HuH-7.5 (cell line): ENCODE measurements around the gene SCAMP3.
"Not testable (repeated sequence)": the region's sequence is repeated elsewhere in the genome, so short reads cannot be mapped to it uniquely, and the experiment has no call there.

Experiments
- DNase-seq: peaks from one replicate; pipeline ENCODE4 v3.0.0; 2011; ENCODE audit warnings: low spot score

The SCAMP3 gene

DNA sequence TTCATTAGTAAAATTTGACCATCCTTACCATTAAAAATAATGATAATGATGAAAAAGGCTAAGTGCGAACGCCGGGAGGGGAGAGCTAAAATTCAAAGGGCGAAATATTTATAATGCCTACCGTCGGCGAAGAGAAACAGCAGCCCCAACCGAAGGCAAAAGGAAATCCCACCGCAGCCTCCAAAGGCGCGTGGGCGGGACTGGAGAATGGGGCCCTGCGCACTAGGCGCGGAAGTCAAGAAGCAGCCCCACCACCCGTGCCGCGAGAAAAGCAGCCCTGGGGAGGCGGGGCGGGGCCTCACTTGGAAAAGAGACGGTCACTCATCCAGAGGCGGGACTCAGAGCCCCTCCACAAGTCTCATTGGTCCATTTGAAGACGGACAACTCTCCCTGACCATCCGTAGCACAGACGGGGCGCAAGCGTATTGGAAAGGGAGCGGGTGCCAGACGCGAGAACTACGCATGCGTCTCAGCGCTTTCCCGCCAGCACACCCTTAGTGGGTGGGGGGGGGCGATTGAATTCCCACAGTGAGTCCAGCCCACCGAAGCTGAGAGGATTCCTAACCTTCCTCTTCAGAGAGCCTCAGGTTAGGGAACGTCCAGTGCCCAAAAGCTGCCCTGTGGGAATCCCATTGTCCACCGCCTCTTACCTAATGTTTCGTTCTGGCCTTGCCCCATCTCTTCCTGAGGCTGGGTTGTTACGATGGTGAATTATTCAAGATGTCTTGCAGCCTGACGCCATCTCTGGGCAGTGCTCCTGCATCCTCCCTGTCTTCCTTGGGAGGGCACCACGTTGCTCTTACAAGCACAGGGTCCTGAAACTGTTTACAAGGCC lies 34.7 kb downstream of the SCAMP3 start:
- DNase-seq = peak; percentile 99

GRCh38 chr1:155226910-155227260 lies 35.3 kb downstream of the SCAMP3 start:
- peak; percentile 50 for DNase-seq

- DNase-seq = peak; percentile 61
Observed at GRCh38 chr1:155226188-155226909, 35.8 kb downstream of the SCAMP3 start.

- DNase-seq = not testable (repeated sequence)
Observed at GRCh38 chr1:155225404-155225759, 36.8 kb downstream of the SCAMP3 start.

- DNase-seq = no peak
Observed at GRCh38 chr1:155223047-155223446, 39.1 kb downstream of the SCAMP3 start.

GRCh38 chr1:155220211-155220965 lies 41.8 kb downstream of the SCAMP3 start:
- DNase-seq = not testable (repeated sequence)

DNA sequence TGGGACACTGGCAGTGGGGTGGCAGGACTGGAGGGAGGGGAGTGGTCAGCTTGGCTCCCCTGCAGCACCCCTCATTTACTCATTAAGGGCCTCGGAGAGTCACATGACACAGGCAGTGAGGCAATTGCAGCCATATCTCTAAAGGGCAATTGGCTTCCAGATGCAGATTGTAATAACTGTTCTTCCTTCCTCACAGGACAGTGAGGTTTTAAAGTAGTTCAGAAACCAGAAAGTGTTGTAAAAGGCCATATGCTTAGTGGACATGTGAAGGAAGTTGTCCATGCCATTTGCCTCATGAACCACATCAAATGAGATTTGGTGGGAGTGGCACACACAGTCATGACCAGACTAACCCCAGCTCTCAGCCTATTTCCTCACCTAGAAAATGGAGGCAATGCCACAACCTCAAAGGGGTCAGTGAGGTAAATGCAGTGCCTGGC lies 42.5 kb downstream of the SCAMP3 start:
- DNase-seq = no peak

- DNase-seq = peak; percentile 10
Observed at GRCh38 chr1:155218854-155219591, 43.1 kb downstream of the SCAMP3 start.

GRCh38 chr1:155214702-155215101 lies 47.5 kb downstream of the SCAMP3 start:
- not testable (repeated sequence) for DNase-seq

GRCh38 chr1:155212051-155212440 lies 50.1 kb downstream of the SCAMP3 start:
- not testable (repeated sequence) for DNase-seq

GRCh38 chr1:155211381-155212050 lies 50.6 kb downstream of the SCAMP3 start:
- DNase-seq = not testable (repeated sequence)

- DNase-seq = no peak
Observed at GRCh38 chr1:155210314-155211104, 51.7 kb downstream of the SCAMP3 start.

DNA sequence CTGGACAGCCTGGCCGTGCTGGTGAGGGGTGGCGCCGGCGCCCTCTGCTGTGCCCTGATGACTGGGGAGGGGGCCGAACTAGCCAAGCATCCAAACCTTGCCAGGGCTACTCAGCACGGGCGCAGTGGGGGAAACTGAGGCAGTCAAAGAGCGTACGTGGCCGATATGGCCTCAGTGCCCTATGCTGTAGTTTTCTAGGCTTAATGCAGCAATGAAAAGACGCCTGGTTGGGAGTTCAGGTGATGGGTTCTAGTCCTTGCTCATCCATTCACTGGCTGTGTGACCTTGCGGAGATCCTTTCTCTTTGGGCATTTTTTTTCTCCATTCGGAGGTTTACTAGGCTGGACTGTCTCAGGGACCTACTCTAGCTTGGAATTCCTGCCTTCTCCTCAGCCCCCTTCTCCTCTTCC lies 52.8 kb downstream of the SCAMP3 start:
- DNase-seq = no peak

- DNase-seq = peak; percentile 84
Observed at GRCh38 chr1:155208541-155209311, 53.4 kb downstream of the SCAMP3 start, which contains the start of gene MTX1. Gene MTX1 (plus strand): TSS chr1:155208695. CDS start chr1:155208805, 110 bp downstream.

DNA sequence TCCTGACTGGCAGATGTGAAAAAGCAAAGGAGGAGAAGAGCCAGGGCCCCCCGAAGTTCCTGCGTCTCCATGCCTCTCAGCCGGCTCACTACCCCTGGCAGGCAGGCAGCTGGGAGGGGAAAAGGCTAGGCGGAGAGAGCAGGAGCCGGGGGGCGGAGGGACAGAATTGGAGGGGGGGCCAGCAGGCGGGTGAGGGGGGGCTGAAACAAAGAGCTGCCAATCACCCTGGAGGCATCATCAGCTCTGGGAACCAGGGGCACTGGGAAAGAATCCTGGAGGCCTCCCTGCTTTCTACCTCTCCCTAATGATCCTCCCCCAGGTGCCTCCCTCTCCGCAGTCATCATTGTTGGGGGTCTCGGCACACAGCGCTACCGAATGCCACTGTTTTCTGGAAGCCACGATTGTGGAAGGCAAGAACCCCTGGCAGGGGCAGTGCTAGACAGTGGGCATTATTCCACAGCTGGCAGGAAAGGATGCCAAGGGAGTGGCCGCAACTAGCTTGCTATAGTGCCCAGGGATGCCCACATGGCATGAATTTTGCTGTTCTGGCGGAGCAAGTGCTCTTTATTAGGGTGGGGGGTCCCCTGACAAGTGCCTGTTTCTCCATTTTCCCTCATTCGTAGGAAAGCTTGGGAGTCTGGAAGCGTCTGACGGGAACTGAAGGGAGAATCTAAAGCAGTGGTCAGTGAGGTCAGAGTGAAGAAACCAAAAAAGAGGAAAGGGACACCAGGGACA lies 54.2 kb downstream of the SCAMP3 start, which contains the start of gene THBS3:
TSS of gene THBS3 (minus strand) at position 92 of the 735 bp plus-strand sequence. CDS start at position 71, 21 bp downstream.
- peak; percentile 4 for DNase-seq

DNA sequence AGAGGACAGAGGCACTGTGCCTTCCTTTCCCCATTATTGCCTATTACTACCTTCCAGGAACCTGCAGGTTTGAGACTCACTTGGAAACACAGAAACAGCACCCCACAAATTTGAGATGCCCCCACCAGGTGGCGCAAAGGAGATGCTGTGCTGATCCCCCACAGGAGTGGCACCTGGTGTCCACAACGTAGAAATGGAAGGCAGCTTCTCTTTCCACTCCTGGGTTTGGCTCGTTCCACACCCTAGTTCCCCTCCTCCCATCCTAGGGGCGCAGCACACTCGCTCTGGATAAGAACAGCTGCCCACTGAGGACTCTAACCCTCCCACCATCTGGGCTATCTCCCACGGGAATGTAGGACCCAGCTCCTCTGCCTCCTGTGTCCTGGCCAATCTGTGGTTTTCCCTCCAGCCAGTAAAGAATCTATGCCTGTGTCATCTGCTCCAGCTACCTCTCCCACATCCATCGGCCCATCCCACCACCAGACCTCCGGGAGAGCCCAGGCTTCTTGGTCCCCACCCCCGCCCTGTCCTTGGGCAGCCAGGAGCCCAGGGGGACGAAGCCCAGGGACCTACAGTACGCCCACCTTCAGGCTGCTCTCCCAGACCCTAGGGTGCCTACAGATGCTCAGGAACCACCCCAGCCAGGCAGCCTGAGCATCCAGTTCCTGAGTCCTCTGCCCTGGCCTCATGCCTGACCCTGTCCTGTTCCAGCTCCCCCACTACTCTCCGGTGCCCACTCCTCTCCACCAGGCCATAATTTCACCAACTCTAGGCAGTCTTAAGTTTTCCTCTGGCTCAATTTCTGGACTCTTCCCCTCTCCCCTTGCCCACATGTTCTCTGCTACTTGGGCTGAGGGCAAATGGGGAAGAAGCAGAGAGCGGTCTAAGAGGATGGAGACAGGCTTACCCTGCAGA lies 55.0 kb downstream of the SCAMP3 start:
- peak; percentile 89 for DNase-seq
